Liver (tissue), 9 donors: ENCODE data around the gene UCN2. TPM values are rescaled to one million over a fixed set of nuclear protein-coding genes. Genes with fewer than 3 reads are reported as not detected.

Experiments used
- DNase-seq: peaks from one replicate; pipeline ENCODE4 v3.0.0-alpha.2; 2017; ENCODE audit warnings: low spot score
- H3K27ac ChIP-seq, 2 donors: one replicate each; pipeline ENCODE4 v1.7.0; 2013; ENCODE audit warnings: inconsistent platforms in 2 of 2, low read length in 2 of 2, control low read depth in 1 of 2, low read depth in 1 of 2, mild to moderate bottlenecking in 1 of 2
- H3K27me3 ChIP-seq, 4 donors: one replicate each; pipeline versions ENCODE4 v1.6.1 to v1.7.0; 2013; ENCODE audit warnings: low read length in 3 of 4, inconsistent platforms in 1 of 4, mild to moderate bottlenecking in 1 of 4, moderate library complexity in 1 of 4; ENCODE audit not compliant: control insufficient read depth in 4 of 4, insufficient read depth in 4 of 4
- H3K36me3 ChIP-seq, 4 donors: one replicate each; pipeline versions ENCODE4 v1.6.1 to v1.7.0; 2013; ENCODE audit warnings: low read length in 3 of 4, mild to moderate bottlenecking in 3 of 4, low read depth in 1 of 4, moderate library complexity in 1 of 4; ENCODE audit not compliant: control insufficient read depth in 4 of 4, insufficient read depth in 3 of 4
- H3K4me1 ChIP-seq, 4 donors: one replicate each; pipeline versions ENCODE4 v1.6.1 to v1.7.0; 2013; ENCODE audit warnings: low read length in 3 of 4, mild to moderate bottlenecking in 3 of 4, moderate library complexity in 1 of 4; ENCODE audit not compliant: control insufficient read depth in 4 of 4, insufficient read depth in 4 of 4
- H3K4me3 ChIP-seq, 3 donors: one replicate each; pipeline versions ENCODE4 v1.6.1 to v1.7.0; 2013; ENCODE audit warnings: low read length in 3 of 3, control low read depth in 1 of 3, low read depth in 1 of 3, mild to moderate bottlenecking in 1 of 3
- H3K9ac ChIP-seq, 2 donors: one replicate each; pipeline ENCODE4 v1.7.0; 2013; ENCODE audit warnings: low read length in 2 of 2, mild to moderate bottlenecking in 2 of 2, moderate library complexity in 2 of 2, control low read depth in 1 of 2, low read depth in 1 of 2
- H3K9me3 ChIP-seq, 4 donors: one replicate each; pipeline versions ENCODE4 v1.6.1 to v1.7.0; 2013; ENCODE audit warnings: low read length in 3 of 4; ENCODE audit not compliant: control insufficient read depth in 4 of 4
- ATF3 ChIP-seq: IDR thresholded peaks from 2 replicates; pipeline ENCODE4 v1.6.1; 2016; ENCODE audit warnings: antibody characterized with exemption
- CTCF ChIP-seq: fragments of 150-350 bp; IDR thresholded peaks from 2 replicates; pipeline ENCODE4 v1.5.1; 2017; ENCODE audit warnings: improper control_type of control experiment, low read depth, low read length; ENCODE audit not compliant: missing input control
- FOXA1 ChIP-seq: IDR thresholded peaks from 2 replicates; pipeline ENCODE4 v1.6.1; 2016; ENCODE audit warnings: antibody characterized with exemption
- FOXA2 ChIP-seq: IDR thresholded peaks from 2 replicates; pipeline ENCODE4 v1.6.1; 2016; ENCODE audit warnings: antibody characterized with exemption
- GABPA ChIP-seq, 2 donors: IDR thresholded peaks in 1 of 2; conservative IDR thresholded peaks in 1 of 2; 2 replicates each; pipeline ENCODE4 v1.6.1; 2016; ENCODE audit warnings: antibody characterized with exemption in 2 of 2, mild to moderate bottlenecking in 1 of 2, moderate library complexity in 1 of 2
- HNF4A ChIP-seq, 2 donors: conservative IDR thresholded peaks; 2 replicates each; pipeline ENCODE4 v1.6.1; 2016; ENCODE audit warnings: antibody characterized with exemption in 2 of 2, mild to moderate bottlenecking in 2 of 2
- HNF4G ChIP-seq: IDR thresholded peaks from 2 replicates; pipeline ENCODE4 v1.6.1; 2016; ENCODE audit warnings: antibody characterized with exemption
- JUND ChIP-seq, 2 donors: IDR thresholded peaks; 2 replicates each; pipeline ENCODE4 v1.6.1; 2016; ENCODE audit warnings: antibody characterized with exemption in 2 of 2
- MAX ChIP-seq: IDR thresholded peaks from 2 replicates; pipeline ENCODE4 v1.6.1; 2016; ENCODE audit warnings: antibody characterized with exemption
- NR2F2 ChIP-seq: IDR thresholded peaks from 2 replicates; pipeline ENCODE4 v1.6.1; 2016; ENCODE audit warnings: antibody characterized with exemption
- RXRA ChIP-seq, 2 donors: IDR thresholded peaks; 2 replicates each; pipeline ENCODE4 v1.6.1; 2017 to 2018; ENCODE audit warnings: antibody characterized with exemption in 2 of 2, mild to moderate bottlenecking in 1 of 2
- SP1 ChIP-seq: IDR thresholded peaks from 2 replicates; pipeline ENCODE4 v1.6.1; 2018; ENCODE audit warnings: antibody characterized with exemption, mild to moderate bottlenecking
- TAF1 ChIP-seq: conservative IDR thresholded peaks from 2 replicates; pipeline ENCODE4 v1.6.1; 2016; ENCODE audit warnings: antibody characterized with exemption, mild to moderate bottlenecking
- YY1 ChIP-seq: IDR thresholded peaks from 2 replicates; pipeline ENCODE4 v1.6.1; 2016; ENCODE audit warnings: antibody characterized with exemption, mild to moderate bottlenecking
- ZBTB33 ChIP-seq: IDR thresholded peaks from 2 replicates; pipeline ENCODE4 v1.6.1; 2016; ENCODE audit warnings: antibody characterized with exemption
- whole genome bisulfite sequencing: extraction: QIAGEN DNeasy Blood & Tissue Kit; methylation state at CpG from one replicate; pipeline ENCODE4 v1.1.7; 2013; 5-methylcytosine and 5-hydroxymethylcytosine counted together
- polyA plus RNA-seq, 2 donors: library from polyadenylated mRNA; stranded (reverse) in 1 of 2; unstranded in 1 of 2; fragments of 200-250 nt in 1 of 2; fragments of >200 nt in 1 of 2; fragmentation: Nextera tagmentation in 1 of 2; extraction: Ambion mirVana in 1 of 2; gene quantifications; one replicate each; pipeline versions ENCODE4 v1.2.1 to v1.2.3, GENCODE V29; 2013 to 2015
- total RNA-seq, 2 donors: library from RNA; depleted of rRNA; stranded (reverse); fragments of >200 nt; gene quantifications; one replicate each; pipeline ENCODE4 v1.2.3, GENCODE V29; 2014
- donor health status: healthy.
- donor health status: healthy.
- donor health status: healthy.
- donor health status: healthy.
- donor health status: healthy.

The UCN2 gene
- total and polyA plus RNA-seq, 4 donors = 0.08 TPM; not detected in 3

- no peak overlapping the region for H3K4me3 ChIP-seq
- peaks cover 0 to 4% (median 0%) of the 10 kb centered on the region in 4 donors for H3K4me1 ChIP-seq
- WGBS = 46% methylated on average over 10 of the region's 10 CpGs
- no peak overlapping the region for H3K9ac ChIP-seq
- H3K27me3 ChIP-seq = no peaks in the 10 kb centered on the region
- H3K27ac ChIP-seq = no peak overlapping the region
- no peaks in the 10 kb centered on the region for H3K9me3 ChIP-seq
- H3K36me3 ChIP-seq = peaks cover 8 to 32% (median 23%) of the 10 kb centered on the region in 4 donors
- TF ChIP-seq YY1 (no peak), ZBTB33 (no peak), MAX (no peak), HNF4A (conservative IDR thresholded peaks at IDR 0.05) (no peak)
- no peak for DNase-seq
These were observed 32.0 kb upstream of the UCN2 start for GRCh38 chr3:48595526-48596121.

GRCh38 chr3:48595075-48595525, 31.5 kb upstream of the UCN2 start, which contains the start of gene COL7A1:
Gene COL7A1 (minus strand): TSS chr3:48595329. CDS start chr3:48595159, 170 bp downstream.
- DNase-seq = no peak
- Histone ChIP-seq H3K27ac (no peak within 1 kb of the TSS), H3K4me3 (no peak within 1 kb of the TSS), H3K9ac (no peak within 1 kb of the TSS), H3K9me3 (no peaks in the 10 kb centered on the region), H3K4me1 (peaks cover 0 to 4% (median 0%) of the 10 kb centered on the region in 4 donors), H3K36me3 (peaks cover 8 to 27% (median 18%) of the 10 kb centered on the region in 4 donors), H3K27me3 (no peaks in the 10 kb centered on the region)
- 10% methylated on average over 35 of the region's 35 CpGs for WGBS
- TF ChIP-seq JUND (IDR thresholded peaks at IDR 0.05) (no peak), TAF1 (no peak), GABPA (IDR thresholded peaks at IDR 0.05 in 1 of 2, conservative IDR thresholded peaks at IDR 0.05 in 1 of 2) (no peak), NR2F2 (no peak), ZBTB33 (no peak), CTCF (no peak), YY1 (no peak), RXRA (IDR thresholded peaks at IDR 0.05) (no peak), FOXA2 (no peak), SP1 (no peak), HNF4G (no peak), ATF3 (no peak), MAX (no peak), FOXA1 (no peak)
